Smooth muscle cell (in vitro differentiated cells): Measurements from ENCODE around the gene HDGFL3. TPM values are rescaled to one million over a fixed set of nuclear protein-coding genes. Genes with fewer than 3 reads are reported as not detected.
"Not testable (repeated sequence)": the region's sequence is repeated elsewhere in the genome, so short reads cannot be mapped to it uniquely, and the experiment has no call there.

Experiments used
- DNase-seq: peaks from one replicate; lab custom pipeline; 2025; ENCODE audit not compliant: unreplicated experiment; lab: John Stamatoyannopoulos, UW
- H2AFZ ChIP-seq: fragments of 200-600 bp; sonication (generic); 2 replicates; pipeline ENCODE4 v1.6.0; 2016; ENCODE audit warnings: antibody characterized with exemption, low read depth, mild to moderate bottlenecking
- H3F3A ChIP-seq: fragments of 200-600 bp; sonication (generic); 2 replicates; pipeline ENCODE4 v1.6.0; 2017; ENCODE audit warnings: antibody characterized with exemption, low read depth
- H3K27ac ChIP-seq: fragments of 200-600 bp; sonication (generic); 2 replicates; pipeline ENCODE4 v1.5.1; 2016; ENCODE audit warnings: low read depth, mild to moderate bottlenecking
- H3K27me3 ChIP-seq: fragments of 200-600 bp; sonication (generic); 2 replicates; pipeline ENCODE4 v1.6.1; 2016; ENCODE audit warnings: low read depth, mild to moderate bottlenecking
- H3K36me3 ChIP-seq: fragments of 200-600 bp; sonication (generic); 2 replicates; pipeline ENCODE4 v1.5.1; 2016; ENCODE audit warnings: low read depth
- H3K4me1 ChIP-seq: fragments of 200-600 bp; sonication (generic); 2 replicates; pipeline ENCODE4 v1.5.1; 2016; ENCODE audit warnings: low read depth
- H3K4me2 ChIP-seq: fragments of 200-600 bp; sonication (generic); 2 replicates; pipeline ENCODE4 v1.6.0; 2016; ENCODE audit warnings: mild to moderate bottlenecking
- H3K4me3 ChIP-seq: fragments of 200-600 bp; sonication (generic); 2 replicates; pipeline ENCODE4 v1.5.1; 2016; ENCODE audit warnings: mild to moderate bottlenecking
- H3K79me2 ChIP-seq: fragments of 200-600 bp; sonication (generic); 2 replicates; pipeline ENCODE4 v1.6.0; 2016; ENCODE audit warnings: low read depth, mild to moderate bottlenecking
- H3K9ac ChIP-seq: fragments of 200-600 bp; sonication (generic); 2 replicates; pipeline ENCODE4 v1.6.0; 2016; ENCODE audit warnings: low read depth
- H3K9me3 ChIP-seq: fragments of 200-600 bp; sonication (generic); replicated peaks from 2 replicates; pipeline ENCODE4 v1.5.1; 2016; ENCODE audit warnings: low read depth
- H4K20me1 ChIP-seq: fragments of 200-600 bp; sonication (generic); 2 replicates; pipeline ENCODE4 v1.6.0; 2016; ENCODE audit warnings: low read depth
- CTCF ChIP-seq: fragments of 200-600 bp; sonication (generic); IDR thresholded peaks from 2 replicates; pipeline ENCODE4 v1.5.1; 2017; ENCODE audit warnings: borderline replicate concordance, mild to moderate bottlenecking, antibody characterized with exemption; ENCODE audit not compliant: insufficient read depth, poor library complexity, severe bottlenecking
- WGBS: methylation state at CpG from one replicate; pipeline ENCODE4 v1.1.7; 2016; ENCODE audit warnings: low lambda C conversion rate; 5-methylcytosine and 5-hydroxymethylcytosine counted together
- polyA plus RNA-seq: library from polyadenylated mRNA; unstranded; fragments of >200 nt; fragmentation: Nextera tagmentation; extraction: Ambion mirVana; gene quantifications from 2 replicates; pipeline ENCODE4 v1.2.1, GENCODE V29; 2016
- total RNA-seq: library from RNA; depleted of rRNA; stranded (reverse); fragments of >200 nt; gene quantifications from 2 replicates; pipeline ENCODE4 v1.2.3, GENCODE V29; 2014

Gene HDGFL3
- total and polyA plus RNA-seq, 2 experiments from 2014 or later = 36.2 to 62.5 TPM

- H3K79me2 ChIP-seq = no peaks in the 10 kb centered on the region
- no peaks in the 10 kb centered on the region for H3K27me3 ChIP-seq
- no peak overlapping the region for H3K4me3 ChIP-seq
- no peaks in the 10 kb centered on the region for H3K9me3 ChIP-seq
- peaks cover 15% of the 10 kb centered on the region for H3K36me3 ChIP-seq
- TF ChIP-seq CTCF = no peak
- DNase-seq = no peak
- H2AFZ ChIP-seq = no peak overlapping the region
- no peaks in the 10 kb centered on the region for H3K4me1 ChIP-seq
- no peak overlapping the region for H3K4me2 ChIP-seq
- no peaks in the 10 kb centered on the region for H4K20me1 ChIP-seq
- H3K9ac ChIP-seq = no peak overlapping the region
- WGBS = 33% methylated on average over 1 of the region's 1 CpG
- no peaks in the 10 kb centered on the region for H3F3A ChIP-seq
- no peak overlapping the region for H3K27ac ChIP-seq
These were observed 51.7 kb downstream of the HDGFL3 start for GRCh38 chr15:83155942-83156341.

GRCh38 chr15:83153288-83153687, 54.3 kb downstream of the HDGFL3 start:
- H3K4me3 ChIP-seq = no peak overlapping the region

GRCh38 chr15:83144771-83145170, 62.9 kb downstream of the HDGFL3 start:
- no peak for DNase-seq
- Histone ChIP-seq H3K4me1 (no peaks in the 10 kb centered on the region), H3K9ac (no peak overlapping the region), H3K4me2 (no peak overlapping the region), H3K9me3 (no peaks in the 10 kb centered on the region), H4K20me1 (no peaks in the 10 kb centered on the region), H3K4me3 (no peak overlapping the region), H3K36me3 (peaks cover under 1% of the 10 kb centered on the region), H3K79me2 (no peaks in the 10 kb centered on the region), H3F3A (no peaks in the 10 kb centered on the region), H3K27me3 (no peaks in the 10 kb centered on the region), H2AFZ (no peak overlapping the region), H3K27ac (no peak overlapping the region)
- TF ChIP-seq CTCF = no peak
- WGBS = 78% methylated on average over 3 of the region's 3 CpGs

More at GRCh38 chr15:83153288-83153687, 54.3 kb downstream of the HDGFL3 start:
- Histone ChIP-seq H3K9me3 (no peaks in the 10 kb centered on the region), H3K36me3 (peaks cover 26% of the 10 kb centered on the region), H3K27ac (no peak overlapping the region), H3K4me1 (no peaks in the 10 kb centered on the region), H3K79me2 (no peaks in the 10 kb centered on the region), H4K20me1 (no peaks in the 10 kb centered on the region), H3K9ac (no peak overlapping the region), H3K27me3 (no peaks in the 10 kb centered on the region), H2AFZ (no peak overlapping the region), H3K4me2 (no peak overlapping the region), H3F3A (no peaks in the 10 kb centered on the region)
- TF ChIP-seq CTCF = no peak
- no peak for DNase-seq
- 96% methylated on average over 1 of the region's 1 CpG for WGBS

GRCh38 chr15:83142151-83142550, 65.5 kb downstream of the HDGFL3 start:
- not testable (repeated sequence) for H3K4me2 ChIP-seq, H3K9me3 ChIP-seq, H3F3A ChIP-seq, H3K4me3 ChIP-seq, H3K79me2 ChIP-seq, DNase-seq, H3K27me3 ChIP-seq, H2AFZ ChIP-seq, H3K4me1 ChIP-seq, H3K36me3 ChIP-seq, H4K20me1 ChIP-seq, H3K9ac ChIP-seq, H3K27ac ChIP-seq
- 95% methylated on average over 3 of the region's 3 CpGs for WGBS
